GM19372 (cell line): ENCODE data around the gene ARFGAP1.

ENCODE experiments used
- ATAC-seq: cut with Tn5 transposase; IDR thresholded peaks from one replicate; pipeline ENCODE4 v1.9.1; 2021; ENCODE audit warnings: mild to moderate bottlenecking, low read depth, moderate library complexity; ENCODE audit not compliant: unreplicated experiment

ARFGAP1 gene

GRCh38 chr20:63289311-63290135 is 16.9 kb downstream of the ARFGAP1 start:
- no peak for ATAC-seq

DNA sequence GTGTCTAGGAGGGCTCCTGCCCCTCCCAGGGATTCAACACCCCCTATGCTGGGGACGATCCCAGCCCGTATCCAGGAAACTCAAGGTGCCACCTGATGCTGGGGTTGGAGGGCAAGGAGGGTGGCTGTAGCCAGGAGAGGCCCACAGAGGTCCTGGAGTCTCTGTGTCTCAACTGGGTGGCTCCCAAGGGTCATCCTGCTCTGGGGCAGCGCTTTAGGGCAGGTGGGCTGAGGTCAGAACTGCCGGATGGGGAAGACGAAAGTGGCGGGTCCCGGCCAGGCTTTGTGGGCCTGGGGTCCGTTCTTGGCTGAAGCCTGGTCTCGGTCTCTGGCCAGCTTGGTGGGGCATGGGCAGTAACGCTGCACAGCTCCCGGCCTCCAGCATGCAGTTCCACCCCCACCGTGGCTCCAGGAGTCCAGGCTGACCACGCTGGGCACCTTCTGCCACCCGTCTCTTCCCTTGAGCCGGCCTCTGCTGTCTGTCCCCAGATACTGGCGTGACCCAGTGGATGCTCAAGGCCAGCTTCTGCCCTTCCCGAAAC is 17.6 kb downstream of the ARFGAP1 start:
- ATAC-seq, result no peak

DNA sequence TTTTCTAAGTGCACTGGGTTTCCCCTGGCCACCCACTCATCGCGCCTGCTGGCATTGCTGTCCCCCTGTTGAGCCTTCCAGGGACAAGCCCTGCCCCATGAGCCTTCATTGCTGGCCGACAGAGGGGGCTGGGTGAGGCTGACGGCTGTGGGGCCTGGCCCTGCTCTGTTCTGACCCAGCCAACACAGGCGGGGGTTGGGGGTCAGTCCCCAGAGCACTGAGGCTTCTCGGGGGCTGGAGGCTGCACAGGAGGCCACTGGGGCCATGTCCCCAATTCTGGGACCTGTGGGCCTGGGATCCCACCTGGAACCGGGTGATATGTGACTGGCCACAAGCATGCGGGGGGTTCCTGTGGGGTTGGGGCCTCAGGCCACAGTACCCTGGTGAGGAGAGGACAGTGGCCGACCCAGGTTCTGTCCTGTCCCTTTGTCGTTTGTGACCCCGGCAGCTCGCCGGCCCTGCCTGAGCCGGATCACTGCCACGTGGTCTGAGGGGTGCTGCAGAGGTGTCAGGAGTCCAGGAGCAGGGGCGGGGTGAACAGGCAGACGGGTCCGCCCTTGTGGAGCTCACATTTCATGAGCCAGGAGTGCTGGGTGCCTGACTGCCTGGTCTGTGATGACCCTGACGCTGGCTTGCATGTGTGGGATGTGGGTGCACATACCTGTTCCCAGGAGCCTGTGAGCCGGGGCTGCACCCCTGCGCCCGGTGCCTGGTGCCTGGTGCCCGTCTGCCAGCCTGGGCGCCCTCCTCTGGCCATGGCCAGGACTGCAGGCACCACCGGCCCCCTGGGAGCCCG is 18.3 kb downstream of the ARFGAP1 start:
- ATAC-seq, result no peak

DNA sequence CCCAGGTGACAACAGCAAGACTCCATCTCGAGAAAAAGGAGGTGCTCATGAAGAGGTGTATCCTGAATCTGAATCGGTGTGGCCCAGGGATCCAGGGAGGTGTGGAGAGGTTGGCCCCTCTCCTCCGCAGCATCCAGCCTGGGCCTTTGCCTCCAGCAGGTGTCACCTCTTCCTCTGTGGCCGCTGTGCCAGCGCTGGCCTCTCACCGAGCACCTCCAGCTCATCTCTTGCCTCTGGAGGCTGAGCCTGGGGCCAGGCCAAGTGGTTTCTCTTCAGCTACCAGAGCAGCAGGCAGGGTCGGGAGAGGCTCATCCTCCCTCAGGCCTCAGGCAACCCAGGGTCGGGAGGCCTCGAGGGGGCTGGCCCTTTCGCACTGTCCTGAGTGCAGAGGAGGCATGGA is 19.2 kb downstream of the ARFGAP1 start:
- no peak for ATAC-seq

GRCh38 chr20:63292292-63292701 is 19.7 kb downstream of the ARFGAP1 start:
- no peak for ATAC-seq

GRCh38 chr20:63292904-63293303 is 20.3 kb downstream of the ARFGAP1 start, which contains the start of gene COL20A1:
COL20A1 (plus strand) TSS chr20:63293186; CDS start chr20:63295108, 1,922 bp downstream.
- ATAC-seq, result no peak

- ATAC-seq, result no peak
Observed at GRCh38 chr20:63293456-63293855, 20.8 kb downstream of the ARFGAP1 start.

GRCh38 chr20:63293871-63294535 is 21.4 kb downstream of the ARFGAP1 start:
- ATAC-seq, result no peak

GRCh38 chr20:63294536-63294900 is 21.9 kb downstream of the ARFGAP1 start:
- no peak for ATAC-seq

- no peak for ATAC-seq
Observed at GRCh38 chr20:63295018-63295417, 22.4 kb downstream of the ARFGAP1 start.

GRCh38 chr20:63295422-63295821 is 22.8 kb downstream of the ARFGAP1 start:
- ATAC-seq, result no peak

DNA sequence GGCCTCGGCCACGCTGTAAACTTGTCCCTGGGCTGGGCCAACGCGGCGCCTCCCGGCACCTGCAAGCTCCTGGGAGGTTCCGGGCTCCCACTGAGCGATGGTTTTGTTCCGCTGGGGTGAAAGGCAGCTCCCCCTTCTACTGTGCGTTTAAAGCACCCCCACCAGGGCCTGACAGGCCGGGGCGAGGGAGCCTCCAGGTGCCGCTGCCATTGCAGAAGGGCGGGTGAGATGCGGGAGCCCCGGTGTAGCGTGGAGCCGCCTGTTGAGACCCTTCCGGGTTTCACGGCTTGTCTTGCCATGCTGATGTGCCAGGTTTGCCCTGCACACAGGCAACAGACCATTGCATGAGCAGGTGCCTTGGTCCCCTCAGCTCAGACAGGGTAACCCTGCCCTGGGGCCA is 23.2 kb downstream of the ARFGAP1 start:
- no peak for ATAC-seq

DNA sequence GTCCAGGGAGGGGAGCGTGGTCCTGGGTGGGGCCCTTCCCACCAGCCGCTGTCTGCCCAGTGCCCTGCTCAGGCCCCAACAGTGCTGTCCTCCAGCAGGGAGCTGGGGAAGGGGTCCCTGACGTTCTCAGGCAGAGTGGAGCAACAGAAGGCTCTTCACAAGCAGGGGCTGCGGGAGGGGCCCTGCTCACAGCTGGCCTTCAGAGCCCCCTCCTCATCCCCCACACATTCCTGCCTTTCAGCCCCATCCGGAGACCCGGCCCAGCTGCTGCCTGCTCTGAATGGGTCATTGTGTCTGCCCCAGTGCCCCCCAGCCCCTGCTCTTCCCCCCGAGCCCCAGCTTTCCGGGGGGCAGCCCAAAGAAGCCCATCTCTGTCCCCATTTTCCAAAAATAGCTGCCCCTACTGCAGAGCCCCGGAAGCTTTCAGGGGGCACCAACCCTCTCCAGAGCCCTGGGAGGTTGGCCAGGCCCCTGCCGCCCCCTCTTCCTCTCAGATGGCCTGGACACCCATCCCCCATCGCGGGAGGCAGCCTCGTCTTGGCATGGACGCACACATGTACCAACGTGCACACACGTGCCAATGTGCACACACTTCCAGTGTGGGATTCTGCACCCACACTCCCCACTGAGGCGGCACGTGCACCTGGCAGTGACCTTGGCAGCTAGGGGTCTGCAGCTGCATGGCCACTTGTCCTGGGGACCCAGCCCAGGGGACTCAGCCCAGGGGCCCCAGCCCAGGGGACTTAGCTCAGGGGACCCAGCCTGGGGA is 24.1 kb downstream of the ARFGAP1 start:
- ATAC-seq, result no peak

- ATAC-seq, result no peak
Observed at GRCh38 chr20:63297371-63297781, 24.8 kb downstream of the ARFGAP1 start.

DNA sequence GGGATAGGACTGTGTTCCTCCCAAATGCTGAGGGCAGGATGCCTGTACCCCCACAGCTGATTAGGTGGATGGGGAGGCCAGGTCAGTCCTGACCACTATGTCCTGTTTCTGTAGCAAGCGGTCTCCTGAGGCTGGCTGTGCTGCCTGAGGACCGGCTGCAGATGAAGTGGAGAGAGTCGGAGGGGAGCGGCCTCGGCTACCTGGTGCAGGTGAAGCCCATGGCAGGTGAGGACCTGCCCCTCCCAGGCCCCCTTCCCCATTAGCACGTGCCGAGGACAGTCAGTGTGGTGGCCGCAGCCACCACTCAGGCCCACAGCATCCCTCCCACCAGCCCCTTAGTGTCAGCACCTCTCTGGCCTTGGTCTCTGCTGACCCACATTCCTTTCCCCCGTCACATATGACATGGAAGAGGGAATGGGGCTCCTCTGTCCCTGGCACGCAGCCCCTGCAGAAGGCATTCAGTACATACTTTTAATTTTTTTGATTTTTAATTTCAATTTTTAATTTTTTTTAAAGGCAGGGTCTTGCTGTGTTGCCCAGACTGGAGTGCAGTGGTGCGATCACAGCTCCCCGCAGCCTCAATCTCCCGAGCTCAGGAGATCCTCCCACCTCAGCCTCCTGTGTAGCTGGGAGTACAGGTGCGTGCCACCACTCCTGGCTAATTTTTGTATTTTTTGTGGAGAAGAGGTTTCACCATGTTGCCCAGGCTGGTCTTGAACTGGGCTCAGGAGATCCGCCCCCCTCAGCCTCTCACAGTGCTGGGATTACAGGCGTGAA is 25.4 kb downstream of the ARFGAP1 start:
- ATAC-seq, result no peak

GRCh38 chr20:63298731-63299312 is 26.2 kb downstream of the ARFGAP1 start:
- ATAC-seq, result no peak

GRCh38 chr20:63301671-63302070 is 29.1 kb downstream of the ARFGAP1 start:
- no peak for ATAC-seq

GRCh38 chr20:63303095-63303666 is 30.6 kb downstream of the ARFGAP1 start:
- ATAC-seq, result no peak

- ATAC-seq, result no peak
Observed at GRCh38 chr20:63305393-63305792, 32.8 kb downstream of the ARFGAP1 start.
